SK-N-SH treated with all-trans-retinoic acid at 6 μM for 48 hours (cell line): ENCODE results near the gene SUN3.

ENCODE experiments used
- ATAC-seq: fragments of 200-7000 bp; cut with Tn5 transposase; 3 replicates; pipeline ENCODE4 v1.9.1; 2020; ENCODE audit warnings: mild to moderate bottlenecking, moderate library complexity
- BACH2 ChIP-seq: fragments of 250-450 bp; sonication (Bioruptor Pico); IDR thresholded peaks from 2 replicates; pipeline ENCODE4 v1.9.0; 2021; ENCODE audit warnings: mild to moderate bottlenecking, borderline replicate concordance
- CREB5 ChIP-seq: fragments of 250-450 bp; sonication (Bioruptor Pico); IDR thresholded peaks from 2 replicates; pipeline ENCODE4 v1.5.1; 2020; ENCODE audit warnings: low read depth, mild to moderate bottlenecking, moderate library complexity
- CSDC2 ChIP-seq: fragments of 250-450 bp; sonication (Bioruptor Pico); IDR thresholded peaks from 2 replicates; pipeline ENCODE4 v1.5.0; 2020; ENCODE audit warnings: mild to moderate bottlenecking, moderate library complexity
- CSRNP3 ChIP-seq: fragments of 250-450 bp; sonication (Bioruptor Pico); IDR thresholded peaks from 2 replicates; pipeline ENCODE4 v1.5.1; 2021; ENCODE audit warnings: mild to moderate bottlenecking, moderate library complexity
- ESRRG ChIP-seq: fragments of 250-450 bp; sonication (Bioruptor Pico); IDR thresholded peaks from 2 replicates; pipeline ENCODE4 v1.6.1; 2021; ENCODE audit warnings: mild to moderate bottlenecking
- GLIS3 ChIP-seq: fragments of 250-450 bp; sonication (Bioruptor Pico); IDR thresholded peaks from 2 replicates; pipeline ENCODE4 v1.5.0; 2020; ENCODE audit warnings: mild to moderate bottlenecking, moderate library complexity
- ISL1 ChIP-seq: fragments of 250-450 bp; sonication (Bioruptor Pico); IDR thresholded peaks from 2 replicates; pipeline ENCODE4 v2.1.2; 2022; ENCODE audit warnings: mild to moderate bottlenecking, moderate library complexity
- OSR1 ChIP-seq: fragments of 250-450 bp; sonication (Bioruptor Pico); IDR thresholded peaks from 2 replicates; pipeline ENCODE4 v1.8.0; 2022; ENCODE audit warnings: moderate library complexity, mild to moderate bottlenecking, inconsistent platforms
- PPARA ChIP-seq: fragments of 250-450 bp; sonication (Bioruptor Pico); IDR thresholded peaks from 2 replicates; pipeline ENCODE4 v1.5.0; 2020; ENCODE audit warnings: mild to moderate bottlenecking, borderline replicate concordance
- RARB ChIP-seq: fragments of 250-450 bp; sonication (Bioruptor Pico); IDR thresholded peaks from 2 replicates; pipeline ENCODE4 v1.8.0; 2021; ENCODE audit warnings: mild to moderate bottlenecking, moderate library complexity
- TOX ChIP-seq: fragments of 250-450 bp; sonication (Bioruptor Pico); IDR thresholded peaks from 2 replicates; pipeline ENCODE4 v1.8.0; 2021; ENCODE audit warnings: mild to moderate bottlenecking, moderate library complexity, borderline replicate concordance
- ZC3H10 ChIP-seq: fragments of 250-450 bp; sonication (Bioruptor Pico); IDR thresholded peaks from 2 replicates; pipeline ENCODE4 v1.5.1; 2021; ENCODE audit warnings: mild to moderate bottlenecking, moderate library complexity
- ZFP3 ChIP-seq: fragments of 250-450 bp; sonication (Bioruptor Pico); IDR thresholded peaks from 2 replicates; pipeline ENCODE4 v1.5.0; 2020; ENCODE audit warnings: mild to moderate bottlenecking, moderate library complexity
- ZFP30 ChIP-seq: fragments of 450-650 bp; formaldehyde crosslinking; IDR thresholded peaks from 2 replicates; pipeline ENCODE4 v1.5.0; 2022; ENCODE audit warnings: mild to moderate bottlenecking, moderate library complexity
- ZNF565 ChIP-seq: fragments of 450-650 bp; formaldehyde crosslinking; conservative IDR thresholded peaks from 2 replicates; pipeline ENCODE4 v1.5.0; 2020; ENCODE audit warnings: low read depth, mild to moderate bottlenecking, moderate library complexity
- ZNF70 ChIP-seq: fragments of 450-650 bp; formaldehyde crosslinking; IDR thresholded peaks from 2 replicates; pipeline ENCODE4 v1.5.0; 2020; ENCODE audit warnings: mild to moderate bottlenecking, moderate library complexity
- ZNF8 ChIP-seq: fragments of 450-650 bp; formaldehyde crosslinking; IDR thresholded peaks from 2 replicates; pipeline ENCODE4 v1.5.0; 2020; ENCODE audit warnings: mild to moderate bottlenecking, moderate library complexity
- TF ChIP-seq, protein P1 (sequence below): fragments of 250-450 bp; sonication (Bioruptor Pico); IDR thresholded peaks from 2 replicates; pipeline ENCODE4 v1.8.0; 2021; ENCODE audit warnings: low read depth, mild to moderate bottlenecking, moderate library complexity, borderline replicate concordance
- TF ChIP-seq, protein P2 (sequence below): fragments of 250-450 bp; sonication (Bioruptor Pico); IDR thresholded peaks from 2 replicates; pipeline ENCODE4 v1.5.0; 2020; ENCODE audit warnings: mild to moderate bottlenecking, moderate library complexity

Gene SUN3

DNA sequence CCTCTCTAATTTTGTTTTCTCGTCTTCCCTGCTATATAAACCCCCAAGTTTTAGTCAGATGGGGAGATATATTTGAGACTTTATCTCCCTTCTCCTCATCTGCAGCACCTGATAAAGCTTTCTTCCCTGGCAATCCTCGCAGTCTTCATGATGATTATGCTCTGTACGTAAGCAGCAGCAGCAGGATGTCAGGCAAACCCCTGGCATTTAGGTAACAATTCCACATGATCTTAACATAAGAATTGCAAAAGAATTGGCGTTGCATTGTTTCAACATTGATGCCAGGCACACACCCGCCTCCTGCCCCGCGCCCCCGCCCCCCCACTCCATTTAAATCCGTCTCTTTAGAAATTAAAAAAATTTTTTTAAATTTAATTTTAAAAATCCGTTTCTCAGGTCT is 86.8 kb downstream of the SUN3 start:
- ATAC-seq, result no peak
- TF ChIP-seq, protein P1, sequence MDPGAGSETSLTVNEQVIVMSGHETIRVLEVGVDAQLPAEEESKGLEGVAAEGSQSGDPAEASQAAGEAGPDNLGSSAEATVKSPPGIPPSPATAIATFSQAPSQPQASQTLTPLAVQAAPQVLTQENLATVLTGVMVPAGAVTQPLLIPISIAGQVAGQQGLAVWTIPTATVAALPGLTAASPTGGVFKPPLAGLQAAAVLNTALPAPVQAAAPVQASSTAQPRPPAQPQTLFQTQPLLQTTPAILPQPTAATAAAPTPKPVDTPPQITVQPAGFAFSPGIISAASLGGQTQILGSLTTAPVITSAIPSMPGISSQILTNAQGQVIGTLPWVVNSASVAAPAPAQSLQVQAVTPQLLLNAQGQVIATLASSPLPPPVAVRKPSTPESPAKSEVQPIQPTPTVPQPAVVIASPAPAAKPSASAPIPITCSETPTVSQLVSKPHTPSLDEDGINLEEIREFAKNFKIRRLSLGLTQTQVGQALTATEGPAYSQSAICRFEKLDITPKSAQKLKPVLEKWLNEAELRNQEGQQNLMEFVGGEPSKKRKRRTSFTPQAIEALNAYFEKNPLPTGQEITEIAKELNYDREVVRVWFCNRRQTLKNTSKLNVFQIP (CRISPR knock-in tag), result no peak
- no peak for TF ChIP-seq RARB (CRISPR knock-in tag)
- TF ChIP-seq ZNF8, result no peak
- TF ChIP-seq BACH2 (CRISPR knock-in tag), result no peak
- TF ChIP-seq, protein P2, sequence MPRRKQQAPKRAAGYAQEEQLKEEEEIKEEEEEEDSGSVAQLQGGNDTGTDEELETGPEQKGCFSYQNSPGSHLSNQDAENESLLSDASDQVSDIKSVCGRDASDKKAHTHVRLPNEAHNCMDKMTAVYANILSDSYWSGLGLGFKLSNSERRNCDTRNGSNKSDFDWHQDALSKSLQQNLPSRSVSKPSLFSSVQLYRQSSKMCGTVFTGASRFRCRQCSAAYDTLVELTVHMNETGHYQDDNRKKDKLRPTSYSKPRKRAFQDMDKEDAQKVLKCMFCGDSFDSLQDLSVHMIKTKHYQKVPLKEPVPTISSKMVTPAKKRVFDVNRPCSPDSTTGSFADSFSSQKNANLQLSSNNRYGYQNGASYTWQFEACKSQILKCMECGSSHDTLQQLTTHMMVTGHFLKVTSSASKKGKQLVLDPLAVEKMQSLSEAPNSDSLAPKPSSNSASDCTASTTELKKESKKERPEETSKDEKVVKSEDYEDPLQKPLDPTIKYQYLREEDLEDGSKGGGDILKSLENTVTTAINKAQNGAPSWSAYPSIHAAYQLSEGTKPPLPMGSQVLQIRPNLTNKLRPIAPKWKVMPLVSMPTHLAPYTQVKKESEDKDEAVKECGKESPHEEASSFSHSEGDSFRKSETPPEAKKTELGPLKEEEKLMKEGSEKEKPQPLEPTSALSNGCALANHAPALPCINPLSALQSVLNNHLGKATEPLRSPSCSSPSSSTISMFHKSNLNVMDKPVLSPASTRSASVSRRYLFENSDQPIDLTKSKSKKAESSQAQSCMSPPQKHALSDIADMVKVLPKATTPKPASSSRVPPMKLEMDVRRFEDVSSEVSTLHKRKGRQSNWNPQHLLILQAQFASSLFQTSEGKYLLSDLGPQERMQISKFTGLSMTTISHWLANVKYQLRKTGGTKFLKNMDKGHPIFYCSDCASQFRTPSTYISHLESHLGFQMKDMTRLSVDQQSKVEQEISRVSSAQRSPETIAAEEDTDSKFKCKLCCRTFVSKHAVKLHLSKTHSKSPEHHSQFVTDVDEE, result no peak
- TF ChIP-seq PPARA, result no peak
- TF ChIP-seq TOX, result no peak
- TF ChIP-seq GLIS3 (CRISPR knock-in tag), result no peak
- no peak for TF ChIP-seq OSR1 (CRISPR knock-in tag)
- no peak for TF ChIP-seq ZFP30 (CRISPR knock-in tag)
- TF ChIP-seq ISL1 (CRISPR knock-in tag), result no peak
- TF ChIP-seq ZNF565 (CRISPR knock-in tag), result no peak
- TF ChIP-seq ZC3H10, result no peak
- TF ChIP-seq ZFP3 (CRISPR knock-in tag), result no peak
- TF ChIP-seq CSDC2 (CRISPR knock-in tag), result no peak
- TF ChIP-seq CSRNP3 (CRISPR knock-in tag), result no peak

DNA sequence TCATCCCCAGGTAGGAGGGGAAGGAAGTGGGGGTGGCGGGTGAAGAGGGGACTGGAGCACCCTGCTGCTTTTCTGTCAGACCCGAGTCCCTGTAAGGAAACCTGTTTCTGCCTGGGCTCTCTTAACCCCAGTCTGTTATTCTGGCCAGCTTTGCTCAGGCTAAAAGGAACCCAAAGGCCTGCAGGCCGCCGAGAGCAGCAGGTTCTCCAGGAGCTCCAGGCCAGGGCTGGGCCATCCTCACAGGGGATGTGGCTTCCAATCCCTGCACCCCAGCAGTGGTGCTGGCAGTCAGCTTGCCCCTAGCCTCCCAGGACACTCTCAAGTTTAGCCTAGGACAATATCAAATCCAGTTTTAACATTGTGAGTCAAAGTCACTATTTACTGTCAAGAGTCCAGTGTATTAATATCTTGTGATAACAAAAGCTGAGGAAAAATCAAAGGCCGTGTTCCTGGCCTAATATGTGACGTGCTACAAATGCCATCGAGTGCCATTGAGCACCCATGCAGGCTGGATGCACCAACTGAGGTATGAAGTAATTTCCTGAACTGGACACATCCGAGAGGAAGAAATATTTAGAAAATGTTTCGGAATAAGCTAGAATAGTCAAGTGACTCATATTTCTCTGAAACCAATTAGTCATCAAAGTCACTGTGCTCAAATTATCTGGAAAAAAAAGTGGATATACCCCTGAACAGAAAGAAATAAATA is 87.6 kb downstream of the SUN3 start:
- ATAC-seq, result peak; percentile 76
- TF ChIP-seq ZFP3 (CRISPR knock-in tag) (no peak), ZNF8 (no peak), OSR1 (CRISPR knock-in tag) (no peak), ZFP30 (CRISPR knock-in tag) (no peak), ZC3H10 (no peak), CSDC2 (CRISPR knock-in tag) (no peak), RARB (CRISPR knock-in tag) (no peak), PPARA (no peak), ISL1 (CRISPR knock-in tag) (no peak), ZNF70 (CRISPR knock-in tag) (no peak), CREB5 (CRISPR knock-in tag) (no peak), CSRNP3 (CRISPR knock-in tag) (no peak), BACH2 (CRISPR knock-in tag) (no peak), GLIS3 (CRISPR knock-in tag) (no peak), ESRRG (no peak)
- TF ChIP-seq, protein P1 (CRISPR knock-in tag), result no peak
